BLaER1 treated with 17β-estradiol and CSF1 and Interleukin-3, amounts not matched to agents 10 nM and 100 nM (cell line): Measurements from ENCODE around the gene TTC4.

Experiments
- H3K27ac ChIP-seq, 11 experiments: shearing (Covaris generic); formaldehyde crosslinking; 2 replicates each; pipeline ENCODE4 v1.8.1; 2022
- H3K27me3 ChIP-seq, 11 experiments: shearing (Covaris generic); formaldehyde crosslinking; 2 replicates each; pipeline ENCODE4 v1.8.1; 2022
- H3K36me3 ChIP-seq, 11 experiments: shearing (Covaris generic); formaldehyde crosslinking; 2 replicates each; pipeline ENCODE4 v1.8.1; 2022
- H3K4me1 ChIP-seq, 10 experiments: shearing (Covaris generic); formaldehyde crosslinking; 2 replicates each; pipeline ENCODE4 v1.8.1; 2022
- H3K4me2 ChIP-seq, 11 experiments: shearing (Covaris generic); formaldehyde crosslinking; 2 replicates each; pipeline ENCODE4 v1.8.1; 2022
- H3K4me3 ChIP-seq, 10 experiments: shearing (Covaris generic); formaldehyde crosslinking; 2 replicates each; pipeline ENCODE4 v1.8.1; 2022
- H3K9ac ChIP-seq, 11 experiments: shearing (Covaris generic); formaldehyde crosslinking; 2 replicates each; pipeline ENCODE4 v1.8.1; 2022
- H3K9me3 ChIP-seq, 11 experiments: shearing (Covaris generic); formaldehyde crosslinking; replicated peaks in 1 of 11; 2 replicates each; pipeline ENCODE4 v1.8.1; 2022
- H4K20me1 ChIP-seq, 11 experiments: shearing (Covaris generic); formaldehyde crosslinking; 2 replicates each; pipeline ENCODE4 v1.8.1; 2022
- Cebpa-rat ChIP-seq, 11 experiments: shearing (Covaris generic); IDR thresholded peaks; 2 replicates each; pipeline ENCODE4 v1.8.1; 2022

Gene TTC4

DNA sequence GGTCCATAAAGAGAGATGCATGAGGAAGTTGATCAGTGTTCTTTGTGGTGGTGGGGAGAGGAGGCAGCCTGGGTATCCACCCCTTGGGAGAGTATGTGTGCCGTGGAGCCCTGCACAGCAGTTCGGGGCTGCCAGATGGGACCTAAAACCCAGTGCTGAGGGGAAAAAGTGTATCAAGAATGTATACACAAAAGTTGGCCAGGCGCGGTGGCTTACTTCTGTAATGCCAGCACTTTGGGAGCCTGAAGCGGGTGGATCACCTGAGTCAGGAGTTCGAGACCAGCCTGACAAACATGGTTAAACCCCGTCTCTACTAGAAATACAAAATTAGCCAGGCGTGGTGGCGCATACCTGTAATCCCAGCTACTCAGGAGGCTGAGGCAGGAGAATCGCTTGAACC, 4.1 kb upstream of the TTC4 start:
- Histone ChIP-seq H3K27me3 (no peaks in the 10 kb centered on the region), H4K20me1 (no peaks in the 10 kb centered on the region; a peak in 1 of 22 replicates), H3K36me3 (no peaks in the 10 kb centered on the region), H3K9me3 (no peaks in the 10 kb centered on the region), H3K4me1 (peaks cover 7 to 13% (median 9%) of the 10 kb centered on the region in 10 experiments), H3K9ac (no peak overlapping the region), H3K27ac (no peak overlapping the region), H3K4me2 (no peak overlapping the region), H3K4me3 (no peak overlapping the region)
- no peak for TF ChIP-seq Cebpa-rat (IDR thresholded peaks at IDR 0.05)

DNA sequence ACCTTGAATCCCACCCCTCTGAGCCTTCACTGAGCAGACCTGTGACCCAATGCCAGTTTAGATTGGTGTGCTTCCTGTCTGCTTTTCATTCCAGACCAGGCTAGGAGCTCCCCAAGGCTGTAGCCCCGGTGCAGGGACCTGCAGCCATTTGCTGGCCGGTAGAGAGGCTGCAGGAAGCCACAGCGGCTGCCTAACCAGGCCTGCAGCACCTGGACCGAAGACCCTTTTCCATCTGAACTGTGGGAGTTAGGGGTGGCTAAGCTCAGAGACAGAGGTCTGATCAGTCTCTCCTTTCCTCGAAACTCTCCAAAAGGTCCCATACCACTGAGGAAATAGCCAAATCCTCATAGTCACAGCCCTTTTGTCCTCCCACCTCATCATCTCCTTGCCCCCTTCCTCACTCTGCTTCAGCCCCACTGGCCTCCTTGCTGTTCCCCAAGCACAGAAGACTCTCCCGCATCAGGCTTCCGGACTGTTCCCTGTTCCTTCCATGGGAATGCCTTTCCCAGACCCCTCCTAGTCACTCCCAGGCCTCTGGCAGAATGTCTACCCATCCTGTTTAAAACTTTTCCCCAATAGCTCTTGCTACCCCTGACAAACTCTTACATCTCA, 674 bp upstream of the TTC4 start:
- no peak for TF ChIP-seq Cebpa-rat (IDR thresholded peaks at IDR 0.05)
- Histone ChIP-seq H3K36me3 (peaks cover 20 to 33% (median 27%) of the 10 kb centered on the region in 11 experiments; a peak in 21 of 22 replicates), H3K9ac (peak overlapping the region in 10 of 11 experiments; percentile 81 to 94 (median 91); a peak in 19 of 22 replicates), H3K4me3 (peak overlapping the region; percentile 69 to 97 (median 89)), H4K20me1 (peaks cover 0 to 3% (median 0%) of the 10 kb centered on the region in 11 experiments; a peak in 1 of 22 replicates), H3K27ac (peak overlapping the region; percentile 3 to 90 (median 86); a peak in 17 of 22 replicates), H3K4me1 (peaks cover 15 to 22% (median 18%) of the 10 kb centered on the region in 10 experiments), H3K4me2 (peak overlapping the region; percentile 73 to 91 (median 84)), H3K27me3 (no peaks in the 10 kb centered on the region), H3K9me3 (no peaks in the 10 kb centered on the region)

DNA sequence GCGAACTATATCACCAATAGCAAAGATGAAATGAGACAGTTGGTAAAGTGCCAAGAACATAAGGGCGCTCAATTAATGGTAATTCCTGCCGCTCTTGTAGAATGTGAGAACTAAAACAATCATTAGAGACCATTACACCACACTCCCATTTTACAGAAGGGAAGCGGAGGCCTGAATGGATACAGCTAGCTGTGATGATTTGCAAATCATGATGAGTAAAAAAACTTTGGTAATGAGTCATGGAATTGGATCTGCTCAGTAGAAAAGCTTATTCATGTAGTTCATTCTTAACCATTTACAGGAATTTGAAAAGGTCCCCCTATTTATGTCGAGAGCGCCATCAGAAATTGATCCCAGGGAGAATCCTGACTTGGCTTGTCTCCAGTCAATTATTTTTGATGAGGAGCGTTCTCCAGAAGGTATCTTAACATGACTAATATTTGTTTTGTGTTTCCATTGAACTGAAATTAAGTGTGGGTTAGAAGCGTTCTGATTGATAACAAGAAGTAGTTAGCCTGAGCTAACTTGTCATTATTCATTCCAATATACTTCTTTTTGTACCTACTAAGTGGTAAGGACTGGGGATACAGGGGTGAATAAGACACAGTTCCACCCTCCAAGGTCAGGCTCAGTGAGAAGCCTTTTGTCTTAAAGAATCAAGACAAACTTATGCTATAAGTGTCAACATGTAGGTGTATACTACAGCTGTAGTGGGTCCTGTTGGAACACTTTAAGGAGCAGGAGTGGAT, 812 bp downstream of the TTC4 start:
- H4K20me1 ChIP-seq: peaks cover 0 to 6% (median 0%) of the 10 kb centered on the region in 11 experiments; a peak in 1 of 22 replicates
- peak overlapping the region; percentile 69 to 97 (median 89) for H3K4me3 ChIP-seq
- H3K9me3 ChIP-seq: no peaks in the 10 kb centered on the region
- peak overlapping the region; percentile 81 to 94 (median 91) for H3K9ac ChIP-seq
- TF ChIP-seq Cebpa-rat (IDR thresholded peaks at IDR 0.05): no peak
- H3K27me3 ChIP-seq: no peaks in the 10 kb centered on the region
- H3K27ac ChIP-seq: peak overlapping the region; percentile 51 to 91 (median 86); a peak in 21 of 22 replicates
- peaks cover 15 to 22% (median 18%) of the 10 kb centered on the region in 10 experiments for H3K4me1 ChIP-seq
- H3K4me2 ChIP-seq: peak overlapping the region; percentile 73 to 91 (median 84)
- peaks cover 34 to 48% (median 42%) of the 10 kb centered on the region in 11 experiments for H3K36me3 ChIP-seq

DNA sequence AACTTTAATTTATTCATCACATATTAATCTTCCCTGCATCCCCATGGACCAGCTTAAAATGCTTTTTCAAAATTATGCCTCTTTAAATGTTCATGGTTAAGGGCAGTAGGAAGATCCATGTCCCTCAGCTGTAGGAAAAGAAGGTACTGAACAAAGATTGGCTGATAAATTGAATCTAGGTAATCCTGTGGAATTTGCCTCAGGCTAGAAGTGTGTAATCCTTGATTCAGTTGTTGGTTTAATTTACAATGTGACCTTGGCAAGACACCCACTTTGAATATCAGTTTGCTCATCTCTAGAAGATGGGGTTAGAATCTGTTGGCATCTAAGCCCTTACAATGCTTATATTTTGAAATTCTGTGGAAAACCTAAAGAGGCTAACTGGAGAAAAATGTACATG, 6.1 kb downstream of the TTC4 start:
- no peaks in the 10 kb centered on the region for H3K9me3 ChIP-seq
- TF ChIP-seq Cebpa-rat (IDR thresholded peaks at IDR 0.05): no peak
- no peak overlapping the region for H3K4me2 ChIP-seq
- H3K27me3 ChIP-seq: no peaks in the 10 kb centered on the region
- H3K27ac ChIP-seq: no peak overlapping the region
- peaks cover 0 to 6% (median 0%) of the 10 kb centered on the region in 11 experiments; a peak in 1 of 22 replicates for H4K20me1 ChIP-seq
- no peak overlapping the region for H3K9ac ChIP-seq
- H3K4me1 ChIP-seq: peaks cover 3 to 11% (median 8%) of the 10 kb centered on the region in 10 experiments
- no peak overlapping the region for H3K4me3 ChIP-seq
- H3K36me3 ChIP-seq: peaks cover 84 to 100% (median 95%) of the 10 kb centered on the region in 11 experiments

DNA sequence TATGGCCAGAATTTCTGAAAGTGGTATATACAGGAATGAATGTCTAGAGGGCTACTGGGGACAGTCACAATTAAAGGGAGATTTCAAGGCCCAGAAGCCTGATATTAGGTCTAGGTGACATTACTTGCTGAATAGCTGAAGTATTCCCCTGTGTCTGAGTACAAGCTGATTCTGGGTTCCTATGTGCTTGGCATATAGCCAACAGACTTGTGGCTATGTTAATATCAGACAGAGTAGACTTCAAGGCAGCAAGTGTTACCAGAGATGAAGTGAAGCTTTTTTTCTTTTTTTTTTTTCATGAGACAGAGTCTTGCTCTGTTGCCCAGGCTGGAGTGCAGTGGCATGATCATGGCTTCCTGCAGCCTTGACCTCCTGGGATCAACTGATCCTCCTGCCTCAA, 8.3 kb downstream of the TTC4 start:
- H3K4me1 ChIP-seq: no peaks in the 10 kb centered on the region

DNA sequence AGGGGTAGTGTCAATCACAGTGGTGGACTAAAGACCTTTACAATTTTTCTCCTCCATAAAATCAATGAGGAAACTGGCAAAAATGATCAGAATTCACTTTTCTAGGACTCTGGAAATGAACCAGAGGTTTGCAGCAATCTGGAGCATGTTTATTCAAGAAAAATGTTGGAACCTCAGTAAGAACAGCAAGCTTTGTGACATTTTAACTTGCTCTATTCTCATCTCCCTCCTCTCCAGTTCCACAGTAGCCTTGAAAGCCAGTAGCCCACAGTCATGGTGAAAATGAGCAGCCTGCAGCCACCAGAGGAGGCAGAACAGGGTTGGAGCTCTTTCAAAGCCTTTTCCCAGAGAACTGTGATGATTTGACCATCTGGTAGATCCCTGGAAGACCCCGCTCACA, 9.1 kb downstream of the TTC4 start:
- no peak for TF ChIP-seq Cebpa-rat (IDR thresholded peaks at IDR 0.05)
- Histone ChIP-seq H3K9ac (no peak overlapping the region), H3K27ac (no peak overlapping the region)

More for the DNA sequence above, 8.3 kb downstream of the TTC4 start:
- Histone ChIP-seq H3K36me3 (peaks cover 88 to 100% (median 99%) of the 10 kb centered on the region in 11 experiments), H3K4me2 (no peak overlapping the region), H3K4me3 (no peak overlapping the region), H3K9me3 (no peaks in the 10 kb centered on the region), H3K27me3 (no peaks in the 10 kb centered on the region), H3K27ac (no peak overlapping the region), H3K9ac (no peak overlapping the region), H4K20me1 (peaks cover 0 to 7% (median 0%) of the 10 kb centered on the region in 11 experiments; a peak in 2 of 22 replicates)
- no peak for TF ChIP-seq Cebpa-rat (IDR thresholded peaks at IDR 0.05)

DNA sequence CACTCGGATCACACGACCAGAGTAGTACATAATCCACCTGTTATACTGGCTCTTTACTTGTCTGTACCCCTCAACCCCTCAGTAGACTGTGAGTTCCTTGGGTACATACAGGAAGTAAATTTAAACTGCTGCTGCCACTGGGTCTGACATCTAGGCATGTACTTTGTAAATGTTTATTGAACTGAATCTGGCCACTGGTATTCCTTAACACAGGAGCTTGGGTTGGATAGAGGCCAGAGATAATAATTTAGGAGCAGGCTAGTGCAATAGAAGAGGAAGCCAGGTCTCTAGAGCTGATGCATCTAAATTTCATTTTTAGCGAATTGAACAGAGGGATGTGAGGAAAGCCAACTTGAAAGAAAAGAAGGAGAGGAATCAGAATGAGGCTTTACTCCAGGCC, 12.4 kb downstream of the TTC4 start:
- peaks cover 82 to 100% (median 99%) of the 10 kb centered on the region in 11 experiments for H3K36me3 ChIP-seq
- no peaks in the 10 kb centered on the region for H3K4me1 ChIP-seq
- no peak overlapping the region for H3K4me3 ChIP-seq
- H4K20me1 ChIP-seq: peaks cover 0 to 7% (median 0%) of the 10 kb centered on the region in 11 experiments; a peak in 2 of 22 replicates
- H3K27ac ChIP-seq: no peak overlapping the region
- H3K27me3 ChIP-seq: no peaks in the 10 kb centered on the region
- TF ChIP-seq Cebpa-rat (IDR thresholded peaks at IDR 0.05): no peak
- H3K9ac ChIP-seq: no peak overlapping the region
- H3K9me3 ChIP-seq: no peaks in the 10 kb centered on the region
- no peak overlapping the region for H3K4me2 ChIP-seq

More for the DNA sequence above, 9.1 kb downstream of the TTC4 start:
- Histone ChIP-seq H3K4me2 (no peak overlapping the region), H3K4me1 (no peaks in the 10 kb centered on the region), H3K27me3 (no peaks in the 10 kb centered on the region), H4K20me1 (peaks cover 0 to 7% (median 0%) of the 10 kb centered on the region in 11 experiments; a peak in 2 of 22 replicates), H3K36me3 (peaks cover 84 to 100% (median 99%) of the 10 kb centered on the region in 11 experiments), H3K9me3 (no peaks in the 10 kb centered on the region), H3K4me3 (no peak overlapping the region)

DNA sequence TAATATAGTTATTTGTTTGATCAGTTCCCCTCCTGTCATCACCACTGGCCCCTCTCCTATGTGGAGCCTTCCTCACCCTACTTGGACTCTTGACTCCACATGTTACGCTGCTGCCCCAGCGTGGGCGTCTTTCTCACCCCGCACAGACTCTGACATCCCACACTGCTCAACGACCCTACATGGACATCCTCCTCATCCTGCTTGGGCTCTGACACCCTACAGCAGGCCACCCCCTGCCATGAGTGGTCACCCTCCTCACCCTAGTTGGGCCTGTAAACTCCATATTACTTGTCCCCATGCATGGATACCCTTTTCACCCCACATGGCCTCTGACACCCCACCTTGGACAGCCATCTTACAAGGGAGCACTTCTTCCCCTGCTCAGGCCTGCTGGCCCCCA, 21.0 kb downstream of the TTC4 start:
- Histone ChIP-seq H3K4me1 (no peaks in the 10 kb centered on the region), H3K27me3 (no peaks in the 10 kb centered on the region), H3K4me3 (no peak overlapping the region), H3K36me3 (peaks cover 96 to 100% (median 100%) of the 10 kb centered on the region in 11 experiments), H3K27ac (no peak overlapping the region), H3K9ac (no peak overlapping the region), H4K20me1 (peaks cover 0 to 17% (median 6%) of the 10 kb centered on the region in 11 experiments; a peak in 6 of 22 replicates), H3K4me2 (no peak overlapping the region), H3K9me3 (no peaks in the 10 kb centered on the region)
- TF ChIP-seq Cebpa-rat (IDR thresholded peaks at IDR 0.05): no peak

DNA sequence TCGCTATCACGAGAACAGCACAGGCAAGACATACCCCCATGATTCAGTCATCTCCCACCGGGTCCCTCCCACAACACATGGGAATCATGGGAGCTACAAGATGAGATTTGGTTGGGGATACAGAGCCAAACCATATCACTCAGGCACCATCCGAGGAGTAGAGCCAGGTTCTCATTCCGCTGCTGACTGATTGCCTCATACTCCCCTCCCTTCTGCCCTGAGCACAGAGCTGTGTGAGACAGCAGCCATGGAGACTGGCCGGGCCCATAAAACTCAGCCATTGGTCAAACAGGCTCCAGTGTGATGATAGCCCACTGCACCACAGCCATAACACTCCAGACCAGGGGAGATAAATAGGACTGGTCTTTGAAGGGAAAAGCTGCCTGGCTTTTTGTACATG, 22.6 kb downstream of the TTC4 start:
- Histone ChIP-seq H3K27ac (no peak overlapping the region), H3K36me3 (peaks cover 96 to 100% (median 100%) of the 10 kb centered on the region in 11 experiments), H3K27me3 (no peaks in the 10 kb centered on the region), H3K9me3 (no peaks in the 10 kb centered on the region), H3K4me2 (no peak overlapping the region), H3K9ac (no peak overlapping the region), H3K4me3 (no peak overlapping the region), H4K20me1 (peaks cover 0 to 25% (median 18%) of the 10 kb centered on the region in 11 experiments; a peak in 8 of 22 replicates), H3K4me1 (no peaks in the 10 kb centered on the region)
- no peak for TF ChIP-seq Cebpa-rat (IDR thresholded peaks at IDR 0.05)
